Left lobe of liver (tissue), 2 donors: ENCODE results near the gene VWF. TPM values are rescaled to one million over a fixed set of nuclear protein-coding genes. Genes with fewer than 3 reads are reported as not detected.
A peak's percentile ranks its signal among the peaks of the same experiment; 100 is the strongest.
"Not testable (repeated sequence)": the region's sequence is repeated elsewhere in the genome, so short reads cannot be mapped to it uniquely, and the experiment has no call there.

Experiments used
- ATAC-seq: fragments of 200-7000 bp; cut with Tn5 transposase; one replicate; pipeline ENCODE4 v1.9.1; 2020; ENCODE audit warnings: mild to moderate bottlenecking, moderate library complexity
- DNase-seq: peaks from one replicate; pipeline ENCODE4 v3.0.0-alpha.2; 2020; ENCODE audit warnings: low spot score
- total RNA-seq: library from RNA; stranded (reverse); gene quantifications from one replicate; pipeline ENCODE4 v1.2.1, GENCODE V29; 2021
- donor health status: DM: no; HTN: no; CAD: no; lungs with moderate emphysema.
- donor health status: DM: no; HTN: yes; CAD: no.

The VWF gene
- total RNA-seq, 1 donor from 2014 or later, result 6.4 TPM

DNA sequence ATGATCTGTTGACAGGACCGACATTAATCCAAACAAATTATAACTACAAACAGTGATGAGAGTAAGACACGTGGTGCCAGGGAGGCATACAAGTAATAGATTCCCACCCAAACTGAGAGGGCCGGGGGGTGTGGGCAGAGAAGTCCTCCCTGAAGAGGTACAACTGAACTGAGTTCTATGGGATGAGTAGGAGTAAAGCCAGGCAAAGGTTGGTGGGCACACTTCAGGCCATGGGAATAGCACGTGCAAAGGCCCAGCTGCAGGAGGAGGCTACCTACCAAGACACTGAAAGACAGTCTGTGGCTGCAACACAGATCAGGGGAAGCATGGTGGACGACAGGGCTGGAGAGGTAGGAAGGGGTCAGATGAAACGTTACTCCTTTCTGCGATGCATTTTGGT is 22.0 kb upstream of the VWF start:
- DNase-seq (no peak), ATAC-seq (no peak)

DNA sequence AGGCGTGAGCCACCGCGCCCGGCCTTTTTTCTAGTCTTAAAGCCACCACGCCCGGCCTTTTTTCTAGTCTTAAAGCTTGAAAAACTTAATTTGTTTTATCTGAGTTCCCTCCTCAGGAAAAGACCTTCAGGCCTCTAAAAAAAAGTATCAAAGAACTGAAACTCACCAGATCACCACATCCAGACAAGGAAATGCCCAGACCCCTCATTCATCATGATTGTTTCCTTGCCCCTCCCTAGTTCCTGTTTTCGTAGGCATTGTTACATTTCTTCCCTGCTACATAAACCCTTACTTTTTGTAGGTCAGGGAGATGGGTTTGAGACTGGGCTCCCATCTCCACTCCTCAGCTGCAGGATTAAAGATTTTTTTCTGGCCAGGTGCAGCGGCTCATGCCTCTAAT is 21.1 kb upstream of the VWF start:
- DNase-seq (no peak), ATAC-seq (no peak)

DNA sequence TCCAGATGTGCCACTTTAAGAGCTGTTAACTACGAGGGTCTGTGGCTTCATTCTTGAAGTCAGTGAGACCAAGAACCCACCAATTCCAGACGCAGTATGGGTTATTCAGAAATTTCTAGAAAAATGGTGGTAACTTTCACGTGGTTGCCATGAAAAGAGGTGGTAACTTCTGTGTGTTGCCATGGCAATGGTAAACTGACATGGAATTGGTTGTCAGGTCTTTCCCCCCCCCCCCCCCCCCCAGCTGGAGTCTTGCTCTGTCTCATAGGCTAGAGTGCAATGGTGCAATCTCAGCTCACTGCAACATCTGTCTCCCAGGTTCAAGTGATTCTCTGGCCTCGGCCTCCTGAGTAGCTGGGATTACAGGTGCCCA is 18.8 kb upstream of the VWF start:
- no peak for ATAC-seq
- DNase-seq, result no peak

DNA sequence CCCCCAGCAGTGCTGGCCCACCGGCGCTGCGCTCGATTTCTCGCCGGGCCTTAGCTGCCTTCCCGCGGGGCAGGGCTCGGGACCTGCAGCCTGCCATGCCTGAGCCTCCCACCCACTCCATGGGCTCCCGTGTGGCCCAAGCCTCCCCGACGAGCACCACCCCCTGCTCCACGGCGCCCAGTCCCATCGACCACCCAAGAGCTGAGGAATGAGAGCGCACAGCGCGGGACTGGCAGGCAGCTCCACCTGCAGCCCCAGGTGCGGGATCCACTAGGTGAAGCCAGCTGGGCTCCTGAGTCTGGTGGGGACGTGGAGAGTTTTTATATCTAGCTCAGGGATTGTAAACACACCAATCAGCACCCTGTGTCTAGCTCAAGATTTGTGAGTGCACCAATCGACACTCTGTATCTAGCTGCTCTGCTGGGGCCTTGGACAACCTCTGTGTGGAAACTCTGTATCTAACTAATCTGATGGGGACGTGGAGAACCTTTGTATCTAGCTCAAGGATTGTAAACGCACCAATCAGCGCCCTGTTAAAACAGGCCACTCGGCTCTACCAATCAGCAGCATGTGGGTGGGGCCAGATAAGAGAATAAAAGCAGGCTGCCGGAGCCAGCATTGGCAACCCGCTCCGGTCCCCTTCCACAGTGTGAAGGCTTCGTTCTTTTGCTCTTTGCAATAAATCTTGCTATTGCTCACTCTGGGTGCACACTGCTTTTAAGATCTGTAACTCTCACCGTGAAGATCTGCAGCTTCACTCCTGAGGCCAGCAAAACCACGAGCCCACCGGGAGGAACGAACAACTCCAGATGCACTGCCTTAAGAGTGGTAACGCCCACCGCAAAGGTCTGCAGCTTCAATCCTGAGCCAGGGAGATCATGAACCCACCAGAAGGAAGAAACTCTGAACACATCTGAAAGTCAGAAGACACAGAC is 18.2 kb upstream of the VWF start:
- ATAC-seq, DNase-seq: not testable (repeated sequence)

DNA sequence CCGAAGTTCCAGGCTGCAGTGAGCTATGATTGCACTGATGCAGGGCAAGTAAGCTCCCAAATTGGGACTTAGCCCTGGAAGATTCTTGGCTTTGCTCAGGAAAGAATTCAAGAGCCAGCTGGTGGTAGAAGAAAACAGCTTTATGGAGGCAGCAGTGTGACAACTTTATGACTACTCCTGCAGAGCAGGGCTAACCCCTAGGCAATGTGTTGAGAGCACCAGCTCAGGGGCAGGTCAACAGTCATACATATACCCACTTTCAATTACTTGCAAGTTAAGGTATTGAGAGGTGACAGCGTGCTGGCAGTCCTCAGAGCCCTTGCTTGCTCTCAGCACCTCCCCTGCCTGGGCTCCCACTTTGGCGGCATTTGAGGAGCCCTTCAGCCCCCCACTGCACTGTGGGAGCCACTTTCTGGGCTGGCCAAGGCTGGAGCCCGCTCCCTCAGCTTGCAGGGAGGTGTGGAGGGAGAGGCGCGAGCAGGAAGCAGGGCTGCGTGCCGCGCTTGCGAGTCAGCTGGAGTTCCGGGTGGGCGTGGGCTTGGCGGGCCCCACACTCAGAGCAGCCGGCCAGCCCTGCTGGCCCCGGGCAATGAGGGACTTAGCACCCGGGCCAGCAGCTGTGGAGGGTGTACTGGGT is 17.4 kb upstream of the VWF start:
- ATAC-seq, DNase-seq: not testable (repeated sequence)

DNA sequence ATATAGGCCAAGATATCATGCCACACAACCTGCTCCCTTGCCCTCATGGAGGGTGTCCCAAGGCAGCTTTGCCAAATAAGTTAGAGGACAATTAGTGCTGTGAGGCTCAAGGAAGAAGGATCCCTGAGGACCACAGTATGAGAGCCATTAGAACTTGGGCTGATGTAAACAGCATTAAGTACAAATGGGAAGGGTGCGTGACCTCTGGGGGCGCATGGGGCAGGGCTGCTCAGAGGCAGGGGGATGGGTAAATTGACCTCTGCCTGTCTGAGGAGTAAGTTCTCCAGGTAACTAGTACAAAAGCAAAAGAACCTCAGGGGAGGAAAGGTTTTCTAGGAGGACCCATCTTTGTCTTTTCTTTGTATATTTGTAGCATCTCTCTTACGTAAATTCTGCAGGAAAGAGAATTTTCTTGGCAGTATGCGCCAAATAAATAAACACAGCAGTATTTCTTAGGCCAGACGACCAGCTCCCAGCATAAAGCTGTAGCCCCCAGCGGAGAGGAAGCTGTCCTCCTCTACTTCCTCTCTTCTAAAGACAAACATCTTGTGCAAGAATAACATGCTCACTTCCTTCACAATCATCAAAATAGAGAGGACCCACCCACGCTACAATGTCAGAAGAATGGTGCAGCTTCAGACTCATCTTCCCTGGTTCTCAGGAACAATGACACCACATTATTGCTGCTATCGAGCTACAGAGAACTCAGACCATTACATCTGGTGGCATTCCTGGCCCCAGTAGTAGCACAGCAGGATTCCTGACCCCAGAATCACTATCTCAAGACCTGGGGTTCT is 16.4 kb upstream of the VWF start:
- peak; percentile 69 for ATAC-seq
- DNase-seq, result no peak

DNA sequence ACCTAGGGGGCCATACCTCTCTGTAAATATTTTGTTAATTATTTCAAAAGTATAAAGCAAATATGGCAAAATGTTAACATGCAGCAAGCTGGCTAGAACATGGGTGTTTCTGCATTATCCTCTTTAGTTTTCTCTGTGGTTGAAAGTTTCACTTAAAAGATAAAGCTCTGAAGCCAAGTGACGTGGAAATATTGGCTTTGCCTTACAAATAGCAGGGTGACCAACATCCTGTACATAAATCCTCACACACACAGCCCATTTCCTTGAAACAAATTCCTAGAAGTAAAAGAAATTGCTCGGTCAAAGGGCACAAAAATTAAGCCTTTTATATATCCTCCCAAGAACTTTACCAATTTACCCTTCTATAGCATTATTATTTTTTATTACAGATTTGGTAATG is 10.6 kb upstream of the VWF start:
- ATAC-seq, result no peak

DNA sequence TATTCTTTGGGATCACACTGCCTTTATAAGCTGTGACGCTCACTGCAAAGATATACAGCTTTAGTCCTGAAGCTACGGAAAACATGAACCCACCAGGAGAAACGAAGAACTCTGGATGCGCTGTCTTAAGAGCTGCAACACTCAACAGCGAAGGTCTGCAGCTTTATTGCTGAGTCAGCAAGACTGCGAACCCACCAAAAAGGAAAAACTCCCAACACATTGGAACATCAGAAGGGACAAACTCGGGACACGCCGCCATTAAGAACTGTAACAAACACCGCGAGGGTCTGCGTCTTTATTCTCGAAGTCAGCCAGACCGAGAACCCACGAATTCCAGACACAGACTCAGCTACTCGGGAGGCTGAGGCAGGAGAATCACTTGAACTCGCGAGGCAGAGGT is 9.2 kb upstream of the VWF start:
- ATAC-seq (no peak), DNase-seq (no peak)

More for the DNA sequence above, 10.6 kb upstream of the VWF start:
- no peak for DNase-seq

DNA sequence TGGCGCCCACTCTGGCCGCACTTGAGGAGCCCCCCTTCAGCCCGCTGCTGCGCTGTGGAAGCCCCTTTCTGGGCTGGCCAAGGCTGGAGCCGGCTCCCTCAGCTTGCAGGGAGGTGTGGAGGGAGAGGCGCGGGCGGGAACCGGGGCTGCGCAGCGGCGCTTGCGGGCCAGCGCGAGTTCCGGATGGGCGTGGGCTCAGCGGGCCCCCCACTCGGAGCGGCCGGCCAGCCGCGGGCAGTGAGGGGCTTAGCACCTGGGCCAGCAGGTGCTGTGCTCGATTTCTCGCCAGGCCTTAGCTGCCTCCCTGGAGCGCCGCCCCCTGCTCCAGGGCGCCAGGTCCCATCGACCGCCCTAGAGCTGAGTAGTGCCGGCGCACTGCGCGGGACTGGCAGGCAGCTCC is 8.0 kb upstream of the VWF start:
- ATAC-seq (no peak), DNase-seq (no peak)

DNA sequence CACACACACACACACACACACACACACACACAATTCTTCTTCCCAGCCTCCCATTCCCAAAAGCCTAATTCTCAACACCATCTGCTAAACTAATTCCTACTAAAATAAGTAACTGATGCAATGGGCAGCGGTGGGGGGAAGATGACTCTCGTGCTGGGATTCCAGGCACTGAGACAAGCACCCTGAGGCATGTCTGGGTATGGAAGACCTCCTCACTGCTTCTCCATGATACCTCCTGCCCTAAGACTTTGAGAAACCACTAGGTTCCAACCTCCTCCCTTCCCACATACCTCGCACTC is 789 bp upstream of the VWF start:
- no peak for ATAC-seq
- DNase-seq, result no peak

DNA sequence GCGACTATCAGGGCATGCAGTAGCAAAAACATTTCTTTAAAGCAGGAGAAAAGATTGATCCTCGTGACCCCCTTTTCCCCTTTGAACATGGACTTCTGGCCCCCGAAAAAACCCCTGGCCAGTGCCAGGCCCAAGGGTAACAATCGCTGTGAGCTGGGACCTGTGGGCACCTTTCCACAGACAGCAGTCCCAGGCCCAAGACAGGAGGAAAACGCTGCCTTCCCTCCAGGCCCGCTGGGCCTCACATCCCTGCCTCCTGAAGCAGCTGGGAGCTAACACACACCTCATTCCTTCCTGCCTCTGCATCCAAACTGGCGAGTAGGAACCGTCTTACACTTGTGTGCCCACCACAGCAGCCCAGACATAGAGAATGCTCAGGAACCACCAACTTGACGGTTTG is 1.2 kb downstream of the VWF start:
- ATAC-seq (no peak), DNase-seq (no peak)

DNA sequence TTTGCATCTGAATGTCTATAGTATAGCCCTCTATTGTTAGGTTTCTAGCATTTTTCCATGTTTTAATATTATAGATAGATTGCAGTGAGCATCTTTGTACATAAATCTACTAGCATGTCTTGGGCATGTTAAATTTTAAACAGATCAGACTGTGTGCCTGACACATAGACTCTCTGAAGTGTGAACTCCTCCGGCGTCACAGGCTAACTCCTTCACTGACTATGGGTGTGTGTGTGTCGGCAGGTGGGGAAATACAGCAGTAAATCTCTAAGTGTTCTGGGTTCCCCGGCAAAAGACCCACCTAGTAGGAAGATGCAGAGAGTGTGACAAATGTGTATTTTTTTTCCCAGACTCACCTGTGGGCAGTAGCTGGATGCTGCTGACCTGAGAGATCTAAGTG is 2.3 kb downstream of the VWF start:
- no peak for ATAC-seq
- peak; percentile 24 for DNase-seq

DNA sequence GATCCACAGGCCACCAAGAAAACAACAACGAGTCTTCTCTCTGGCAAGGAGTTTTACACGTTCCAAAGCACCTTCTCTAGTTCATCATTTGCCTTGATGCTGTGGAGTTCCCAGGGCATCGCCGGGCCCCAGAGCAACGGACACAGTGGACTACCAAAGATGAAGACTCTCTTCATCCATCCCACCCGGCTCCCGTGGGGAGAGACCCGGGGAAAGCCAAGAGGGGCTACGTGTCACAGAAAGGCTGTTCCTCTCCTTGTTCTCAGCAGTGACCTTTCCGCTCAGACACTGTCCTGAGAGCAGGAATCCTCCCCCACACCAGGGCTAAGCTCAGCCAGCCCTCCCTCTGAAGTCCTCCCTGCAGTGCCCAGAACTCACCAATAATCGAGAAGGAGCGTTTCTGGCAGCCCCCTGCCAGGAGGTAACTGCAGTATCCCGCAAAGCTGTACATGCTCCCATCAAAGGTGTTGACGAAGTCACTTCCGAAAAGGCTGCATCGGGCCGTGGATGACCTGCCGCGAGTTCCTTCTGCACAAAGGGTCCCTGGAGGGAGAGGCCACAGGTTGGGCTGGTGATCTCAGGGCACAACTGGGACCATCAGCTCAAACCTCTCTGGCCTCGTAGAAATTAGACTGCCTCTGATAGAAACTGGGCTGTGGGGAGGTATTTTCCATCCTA is 3.5 kb downstream of the VWF start:
- DNase-seq, result peak; percentile 37

DNA sequence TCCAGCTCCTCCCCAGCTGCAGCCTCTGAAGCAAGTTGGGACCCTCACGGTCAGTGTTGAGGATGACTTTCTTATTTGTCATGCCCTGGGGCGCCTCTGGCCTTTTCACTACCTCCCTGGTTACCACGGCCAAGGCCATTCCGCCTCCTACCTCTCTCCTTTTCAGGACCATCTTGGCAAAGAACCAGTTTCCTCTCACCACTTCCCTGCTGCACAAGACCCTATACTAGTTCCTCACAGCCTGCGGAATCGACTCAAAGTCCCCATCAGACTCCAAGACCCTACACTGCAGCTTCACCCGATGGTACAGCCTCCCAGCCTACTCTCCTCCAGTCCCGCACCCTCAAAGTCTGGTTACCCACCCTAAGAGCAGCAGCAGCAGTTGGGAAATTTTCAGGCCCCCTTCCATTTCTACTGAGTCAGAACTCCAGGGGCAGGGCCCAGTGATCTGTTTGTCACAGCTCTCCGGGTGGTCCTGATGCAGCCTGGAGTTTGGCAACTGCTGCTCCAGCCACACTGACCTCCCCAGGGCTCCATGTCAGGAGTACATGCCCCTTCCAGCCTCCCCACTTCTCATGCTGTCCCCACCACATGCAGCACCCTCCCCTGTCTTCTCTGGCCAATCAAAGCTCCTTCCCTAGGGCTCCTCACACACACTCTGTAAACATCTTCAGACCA is 5.4 kb downstream of the VWF start:
- DNase-seq, result peak; percentile 37
- no peak for ATAC-seq

More for the DNA sequence above, 3.5 kb downstream of the VWF start:
- no peak for ATAC-seq

DNA sequence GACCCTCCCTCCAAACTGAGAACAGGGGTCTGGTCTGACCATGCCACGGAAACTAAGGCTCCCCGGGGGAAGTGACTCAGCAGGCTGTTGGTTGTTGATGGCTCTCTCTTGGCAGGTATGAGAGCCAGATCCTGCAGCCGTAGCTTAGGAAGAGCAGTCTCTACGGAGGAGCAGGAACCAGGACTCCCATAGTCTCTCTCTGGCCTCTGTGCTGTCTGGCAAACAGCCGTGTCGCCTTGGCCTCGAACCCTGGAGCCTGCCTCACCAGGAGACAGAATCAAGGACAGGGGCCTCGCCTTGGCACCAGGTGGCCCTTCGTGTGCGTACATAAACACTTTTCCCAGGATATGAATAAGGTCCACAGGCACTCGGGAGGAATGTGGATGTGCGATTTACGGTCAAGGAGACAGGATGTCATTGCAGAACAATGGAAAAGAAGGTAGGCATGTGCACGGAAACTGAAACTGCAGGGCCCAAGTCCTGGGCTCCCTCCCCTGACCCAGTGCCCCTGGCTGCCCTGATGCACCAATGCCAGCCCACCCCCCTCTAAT is 7.9 kb downstream of the VWF start:
- DNase-seq, result peak; percentile 45
- no peak for ATAC-seq

DNA sequence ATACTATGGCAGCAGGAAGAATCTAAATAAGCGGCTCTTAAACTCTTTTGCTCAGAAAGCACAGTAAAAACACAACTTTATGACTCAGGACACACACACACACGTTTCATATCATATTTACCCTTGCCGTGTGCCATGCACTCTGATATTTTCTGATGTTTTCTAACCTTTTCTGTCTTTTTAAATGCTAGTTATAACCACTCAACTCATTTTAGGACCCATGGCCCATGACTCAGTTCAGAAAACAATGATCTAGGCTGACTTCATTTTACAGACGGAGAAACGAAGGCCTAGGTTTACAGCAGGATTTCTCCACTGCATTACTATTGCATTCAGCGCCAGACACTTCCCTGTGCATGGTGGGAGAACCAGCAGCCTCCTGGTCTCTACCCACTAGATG is 9.1 kb downstream of the VWF start:
- DNase-seq (no peak), ATAC-seq (no peak)

DNA sequence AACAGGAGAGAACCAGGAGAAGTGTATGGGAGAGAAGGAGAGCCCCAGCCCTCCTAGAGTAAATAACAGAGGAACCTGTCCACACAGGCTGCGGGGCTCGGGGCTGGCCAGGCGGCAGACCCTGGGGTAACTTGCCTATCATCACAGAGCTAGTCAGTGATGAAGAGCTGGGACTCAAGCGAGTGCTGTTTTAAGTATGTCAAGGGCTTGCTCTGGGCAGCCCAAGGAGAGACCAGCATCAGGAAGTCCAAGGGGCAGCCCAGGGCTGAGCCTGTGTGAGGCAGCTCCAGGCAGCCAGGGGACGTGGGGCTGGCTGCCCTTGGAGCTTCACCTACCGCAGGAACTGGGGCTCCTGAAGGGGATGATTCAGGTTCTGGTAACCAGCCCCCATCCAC is 10.0 kb downstream of the VWF start:
- ATAC-seq, result no peak

DNA sequence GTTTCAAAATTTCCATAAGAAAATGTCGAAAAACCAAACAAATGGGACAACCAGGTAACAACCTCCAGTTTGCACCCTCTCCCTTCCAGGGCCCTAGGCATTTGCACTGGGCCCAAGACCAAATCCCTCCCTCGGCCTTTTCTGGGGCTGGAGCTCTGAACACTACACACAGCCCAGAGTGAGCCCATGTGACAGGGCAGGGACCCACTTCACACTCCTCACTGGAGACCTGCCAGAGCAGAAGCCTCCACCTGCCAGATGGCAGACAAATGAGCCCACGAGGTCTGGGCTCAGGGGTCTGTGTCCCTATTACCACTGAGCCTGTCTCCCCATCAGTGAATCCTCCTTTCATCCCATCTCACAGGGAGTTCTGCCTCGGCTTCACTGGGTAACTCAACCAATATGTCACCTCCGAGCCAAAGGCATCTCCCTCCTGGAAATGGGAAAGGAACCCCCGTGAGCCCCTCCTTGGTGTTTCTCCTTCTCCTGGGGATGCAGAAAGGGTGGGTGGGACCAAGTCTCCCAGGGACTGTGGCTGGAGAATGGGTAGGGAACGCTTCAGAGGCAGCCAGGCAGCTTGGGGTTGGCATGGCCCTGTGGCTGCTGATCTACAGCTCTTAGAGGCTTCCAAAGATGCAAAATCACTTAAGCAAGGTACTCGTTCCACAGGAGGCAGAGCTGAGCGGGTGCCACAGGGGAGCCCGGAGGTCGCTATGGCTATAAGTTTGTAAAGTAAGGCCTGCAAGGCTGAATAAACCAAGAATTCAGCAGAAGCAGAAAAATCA is 10.6 kb downstream of the VWF start:
- DNase-seq (peak; percentile 39), ATAC-seq (no peak)

More for the DNA sequence above, 10.0 kb downstream of the VWF start:
- DNase-seq, result peak; percentile 32

DNA sequence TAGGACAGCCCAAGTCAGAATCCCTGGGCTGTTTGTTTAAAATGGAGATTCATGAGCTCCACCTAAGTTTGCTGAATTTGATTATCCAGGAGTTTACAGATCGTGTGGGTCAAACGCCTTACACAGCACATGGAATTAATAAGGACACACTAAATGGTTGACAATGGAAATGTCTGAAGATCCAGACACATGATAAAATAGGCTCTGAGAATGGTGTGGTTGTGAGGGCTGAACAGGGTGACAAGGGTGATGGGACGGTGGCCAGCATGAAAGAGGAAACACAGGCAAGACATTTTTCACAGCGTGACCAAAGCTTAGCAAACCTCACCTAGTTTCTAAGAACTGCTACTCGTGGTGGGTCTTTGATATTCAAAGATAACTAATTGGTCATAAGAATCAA is 12.5 kb downstream of the VWF start:
- DNase-seq, result peak; percentile 21
- no peak for ATAC-seq

DNA sequence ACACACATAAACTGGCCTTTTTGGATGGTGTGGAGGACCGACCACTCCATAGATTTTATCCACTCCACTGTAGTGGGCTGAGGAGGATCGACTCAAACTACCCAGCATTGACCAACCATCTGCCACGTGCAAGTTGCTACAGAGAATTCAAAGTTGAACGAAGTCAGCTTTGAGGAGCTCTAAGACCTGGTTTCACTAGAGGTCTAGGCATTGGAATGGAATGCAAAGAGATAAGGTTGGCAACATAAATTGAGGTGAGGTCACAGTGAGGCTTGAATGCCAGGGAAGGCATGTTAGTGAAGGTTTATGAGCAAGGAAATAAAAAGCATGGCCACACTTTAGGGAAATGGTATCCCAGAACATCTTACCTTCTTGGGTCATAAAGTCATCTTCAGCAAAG is 14.5 kb downstream of the VWF start:
- DNase-seq (no peak), ATAC-seq (no peak)
